CD4-positive, alpha-beta T cell (primary cell): ENCODE measurements around the gene STPG4. TPM values are rescaled to one million over a fixed set of nuclear protein-coding genes. Genes with fewer than 3 reads are reported as not detected.

Source experiments
- ATAC-seq: fragments of 200-7000 bp; cut with Tn5 transposase; one replicate; pipeline ENCODE4 v1.10.0; 2022; ENCODE audit warnings: mild to moderate bottlenecking; ENCODE audit not compliant: poor library complexity
- CTCF ChIA-PET: fragments of 350-600 bp; sonication (Branson Sonifier 250); formaldehyde crosslinking; loops from one replicate; lab custom pipeline; 2021; ENCODE audit warnings: antibody characterized with exemption, inconsistent platforms; lab: Charles Lee
- POLR2A ChIA-PET: fragments of 350-600 bp; sonication (Branson Sonifier 250); formaldehyde crosslinking; loops from one replicate; lab custom pipeline; 2021; ENCODE audit warnings: antibody characterized with exemption, inconsistent platforms; lab: Charles Lee
- DNase-seq, 14 experiments: peaks; one replicate each; pipeline ENCODE4 v3.0.0-alpha.2; 2013 to 2020; ENCODE audit warnings: mixed read lengths in 2 of 14
- H3K27ac ChIP-seq, 2 donors: one replicate each; pipeline versions ENCODE4 v1.5.1 to v1.7.0; 2013; ENCODE audit warnings: low read length in 2 of 2, low read depth in 1 of 2, mild to moderate bottlenecking in 1 of 2
- H3K27me3 ChIP-seq, 2 experiments: 1 replicate in 1 of 2; 2 replicates in 1 of 2; pipeline versions ENCODE4 v1.6.1 to v1.7.0; 2013; ENCODE audit warnings: low read length in 2 of 2, control low read depth in 1 of 2, mild to moderate bottlenecking in 1 of 2, moderate library complexity in 1 of 2; ENCODE audit not compliant: insufficient read depth in 2 of 2, control insufficient read depth in 1 of 2
- H3K36me3 ChIP-seq: one replicate; pipeline ENCODE4 v1.6.1; 2013; ENCODE audit warnings: low read length, control low read depth; ENCODE audit not compliant: insufficient read depth
- H3K4me1 ChIP-seq: one replicate; pipeline ENCODE4 v1.6.1; 2013; ENCODE audit warnings: low read length, control low read depth; ENCODE audit not compliant: insufficient read depth
- H3K4me3 ChIP-seq: one replicate; pipeline ENCODE4 v1.5.1; 2013; ENCODE audit warnings: mild to moderate bottlenecking, low read length, moderate library complexity
- H3K9me3 ChIP-seq, 2 experiments: 1 replicate in 1 of 2; 2 replicates in 1 of 2; pipeline versions ENCODE4 v1.6.1 to v1.7.0; 2013; ENCODE audit warnings: low read length in 2 of 2, mild to moderate bottlenecking in 2 of 2, control low read depth in 1 of 2, moderate library complexity in 1 of 2; ENCODE audit not compliant: control insufficient read depth in 1 of 2, insufficient read depth in 1 of 2
- H3K27ac Mint-ChIP-seq: one replicate; pipeline ENCODE4 v1.8.0; 2020; ENCODE audit warnings: mixed read lengths
- H3K27me3 Mint-ChIP-seq: one replicate; pipeline ENCODE4 v1.8.0; 2021; ENCODE audit warnings: mixed read lengths
- H3K36me3 Mint-ChIP-seq: one replicate; pipeline ENCODE4 v1.8.0; 2021; ENCODE audit warnings: low read depth, mixed read lengths
- H3K4me1 Mint-ChIP-seq: one replicate; pipeline ENCODE4 v1.8.0; 2021; ENCODE audit warnings: low read depth, mixed read lengths
- H3K4me3 Mint-ChIP-seq: one replicate; pipeline ENCODE4 v1.8.0; 2020; ENCODE audit warnings: mild to moderate bottlenecking, mixed read lengths
- H3K9me3 Mint-ChIP-seq: one replicate; pipeline ENCODE4 v1.8.0; 2020; ENCODE audit warnings: mixed read lengths
- CTCF ChIP-seq: fragments of 200-600 bp; IDR thresholded peaks from one replicate; pipeline ENCODE4 v1.8.0; 2022; ENCODE audit warnings: antibody characterized with exemption, mild to moderate bottlenecking
- intact Hi-C, 2 experiments: fragments of 100-400 bp; cut with DNase I in 1 of 2; cut with micrococcal nuclease in 1 of 2; formaldehyde crosslinking; loops; one replicate each; pipeline versions ENCODE4 v1.15.1 to v1.9.0; 2023 to 2025; cut with DNase I, micrococcal nuclease
- total RNA-seq, 174 experiments: library from RNA in 2 of 174; stranded (reverse) in 2 of 174; gene quantifications; one replicate each; pipeline ENCODE4 v1.2.3 and lab custom pipeline; 2021 to 2026

The STPG4 gene
- total RNA-seq, 2 experiments from 2014 or later, result not detected

GRCh38 chr2:47095349-47096020 is 59.6 kb downstream of the STPG4 start:
- no peaks in the 10 kb centered on the region for H3K36me3 ChIP-seq
- ATAC-seq (no peak), DNase-seq (no peak)
- no peaks in the 10 kb centered on the region for H3K9me3 ChIP-seq
- CTCF ChIA-PET, result no interaction called here
- Mint-ChIP-seq H3K36me3 (no peaks in the 10 kb centered on the region), H3K27ac (no peak overlapping the region), H3K4me3 (no peak overlapping the region), H3K27me3 (no peaks in the 10 kb centered on the region), H3K4me1 (no peaks in the 10 kb centered on the region), H3K9me3 (no peaks in the 10 kb centered on the region)
- POLR2A ChIA-PET, result no interaction called here
- TF ChIP-seq CTCF, result no peak
- intact Hi-C loops, result no loop called here
- H3K4me3 ChIP-seq, result no peak overlapping the region
- no peaks in the 10 kb centered on the region for H3K4me1 ChIP-seq
- no peak overlapping the region for H3K27ac ChIP-seq
- no peaks in the 10 kb centered on the region for H3K27me3 ChIP-seq

- ATAC-seq (no peak), DNase-seq (no peak)
- ChIA-PET POLR2A (no interaction called here), CTCF (no interaction called here)
- H3K9me3 Mint-ChIP-seq, result no peaks in the 10 kb centered on the region
- H3K4me3 Mint-ChIP-seq, result no peak overlapping the region
- H3K36me3 ChIP-seq, result no peaks in the 10 kb centered on the region
- H3K36me3 Mint-ChIP-seq, result no peaks in the 10 kb centered on the region
- H3K27ac Mint-ChIP-seq, result no peak overlapping the region
- no peaks in the 10 kb centered on the region for H3K27me3 Mint-ChIP-seq
- no peak overlapping the region for H3K4me3 ChIP-seq
- no peaks in the 10 kb centered on the region for H3K4me1 Mint-ChIP-seq
- no peaks in the 10 kb centered on the region for H3K9me3 ChIP-seq
- no peak for TF ChIP-seq CTCF
- no peaks in the 10 kb centered on the region for H3K27me3 ChIP-seq
- H3K27ac ChIP-seq, result no peak overlapping the region
- intact Hi-C loops, result no loop called here
- H3K4me1 ChIP-seq, result no peaks in the 10 kb centered on the region
Observed at GRCh38 chr2:47094511-47095142, 60.5 kb downstream of the STPG4 start.

- Histone ChIP-seq H3K27ac (no peak overlapping the region), H3K4me1 (no peaks in the 10 kb centered on the region), H3K9me3 (no peaks in the 10 kb centered on the region), H3K4me3 (no peak overlapping the region), H3K36me3 (no peaks in the 10 kb centered on the region), H3K27me3 (no peaks in the 10 kb centered on the region)
- H3K4me1 Mint-ChIP-seq, result no peaks in the 10 kb centered on the region
- H3K36me3 Mint-ChIP-seq, result no peaks in the 10 kb centered on the region
- H3K9me3 Mint-ChIP-seq, result no peaks in the 10 kb centered on the region
- ATAC-seq (no peak), DNase-seq (no peak)
- no peak for TF ChIP-seq CTCF
- no peaks in the 10 kb centered on the region for H3K27me3 Mint-ChIP-seq
- no peak overlapping the region for H3K27ac Mint-ChIP-seq
- ChIA-PET CTCF (no interaction called here), POLR2A (no interaction called here)
- no peak overlapping the region for H3K4me3 Mint-ChIP-seq
- intact Hi-C loops, result no loop called here
Observed at GRCh38 chr2:47093626-47094025, 61.5 kb downstream of the STPG4 start.
